GM19351 (cell line): ENCODE data around the gene MAPK8IP1.
"Not testable (repeated sequence)": the region's sequence is repeated elsewhere in the genome, so short reads cannot be mapped to it uniquely, and the experiment has no call there.

Source experiments
- ATAC-seq: cut with Tn5 transposase; IDR thresholded peaks from one replicate; pipeline ENCODE4 v1.9.1; 2021; ENCODE audit warnings: mild to moderate bottlenecking, moderate library complexity; ENCODE audit not compliant: unreplicated experiment

The MAPK8IP1 gene

DNA sequence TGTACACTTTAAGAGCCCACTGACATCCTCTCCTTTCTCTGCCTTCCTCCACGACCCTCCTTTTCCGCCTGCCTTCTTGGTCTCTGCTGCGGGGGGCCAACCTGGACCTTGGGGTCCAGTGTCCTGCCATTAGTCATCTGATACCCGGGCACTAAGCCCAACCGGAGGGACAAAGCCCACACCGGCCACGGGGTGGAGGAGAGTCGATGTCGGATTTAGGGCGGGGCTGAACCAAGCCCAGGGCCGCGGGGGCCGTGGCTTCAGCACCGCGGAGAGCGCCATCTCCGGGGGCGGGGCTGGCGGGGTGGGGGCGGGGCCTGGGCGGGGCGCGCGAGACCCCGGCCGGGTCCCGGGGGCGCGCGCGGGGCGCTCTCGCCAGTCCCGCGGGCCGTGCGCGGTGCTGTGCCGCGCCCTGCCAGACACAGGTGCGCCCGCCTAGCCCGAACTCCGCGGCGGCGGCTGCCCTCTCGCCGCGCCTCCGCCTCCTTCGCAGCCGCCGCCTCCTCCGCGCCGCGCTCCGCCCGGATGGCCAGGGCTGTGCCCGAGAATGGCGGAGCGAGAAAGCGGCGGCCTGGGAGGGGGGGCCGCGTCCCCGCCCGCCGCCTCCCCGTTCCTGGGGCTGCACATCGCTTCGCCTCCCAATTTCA is at the start of gene MAPK8IP1:
TSS of gene MAPK8IP1 (plus strand) at position 378 of the 647 bp plus-strand sequence. CDS start at position 548, 170 bp downstream.
- ATAC-seq, result peak; percentile 72

DNA sequence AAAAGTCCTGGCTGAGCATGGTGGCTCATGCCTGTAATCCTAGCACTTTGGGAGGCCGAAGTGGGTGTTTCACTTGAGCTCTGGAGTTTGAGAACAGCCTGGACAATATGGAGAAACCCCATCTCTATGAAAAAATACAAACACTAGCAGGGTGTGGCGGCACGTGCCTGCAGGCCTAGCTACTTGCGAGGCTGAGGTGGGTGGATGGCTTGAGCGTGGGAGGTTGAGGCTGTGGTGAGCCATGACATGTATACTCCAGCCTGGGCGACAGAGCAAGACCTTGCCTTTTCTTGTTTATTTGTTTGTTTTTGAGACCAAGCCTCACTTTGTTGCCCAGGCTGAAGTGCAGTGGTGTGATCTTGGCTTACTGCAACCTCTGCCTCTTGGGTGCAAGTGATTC is 46.2 kb upstream of the MAPK8IP1 start:
- ATAC-seq, result no peak

DNA sequence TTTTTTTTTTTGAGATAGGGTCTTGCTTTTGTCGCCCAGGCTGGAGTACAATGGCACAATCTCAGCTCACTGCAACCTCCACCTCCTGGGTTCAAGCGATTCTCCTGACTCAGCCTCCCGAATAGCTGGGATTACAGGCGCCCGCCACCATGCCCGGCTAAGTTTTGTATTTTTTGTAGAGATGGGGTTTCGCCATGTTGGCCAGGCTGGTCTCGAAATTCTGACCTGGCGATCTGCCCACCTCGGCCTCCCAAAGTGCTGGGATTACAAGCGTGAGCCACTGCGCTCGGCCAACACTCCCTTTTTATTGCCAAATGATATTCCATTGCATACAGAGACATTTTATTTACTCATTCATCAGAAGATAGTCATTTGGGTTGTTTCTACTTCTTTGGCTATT is 45.2 kb upstream of the MAPK8IP1 start:
- ATAC-seq, result not testable (repeated sequence)

DNA sequence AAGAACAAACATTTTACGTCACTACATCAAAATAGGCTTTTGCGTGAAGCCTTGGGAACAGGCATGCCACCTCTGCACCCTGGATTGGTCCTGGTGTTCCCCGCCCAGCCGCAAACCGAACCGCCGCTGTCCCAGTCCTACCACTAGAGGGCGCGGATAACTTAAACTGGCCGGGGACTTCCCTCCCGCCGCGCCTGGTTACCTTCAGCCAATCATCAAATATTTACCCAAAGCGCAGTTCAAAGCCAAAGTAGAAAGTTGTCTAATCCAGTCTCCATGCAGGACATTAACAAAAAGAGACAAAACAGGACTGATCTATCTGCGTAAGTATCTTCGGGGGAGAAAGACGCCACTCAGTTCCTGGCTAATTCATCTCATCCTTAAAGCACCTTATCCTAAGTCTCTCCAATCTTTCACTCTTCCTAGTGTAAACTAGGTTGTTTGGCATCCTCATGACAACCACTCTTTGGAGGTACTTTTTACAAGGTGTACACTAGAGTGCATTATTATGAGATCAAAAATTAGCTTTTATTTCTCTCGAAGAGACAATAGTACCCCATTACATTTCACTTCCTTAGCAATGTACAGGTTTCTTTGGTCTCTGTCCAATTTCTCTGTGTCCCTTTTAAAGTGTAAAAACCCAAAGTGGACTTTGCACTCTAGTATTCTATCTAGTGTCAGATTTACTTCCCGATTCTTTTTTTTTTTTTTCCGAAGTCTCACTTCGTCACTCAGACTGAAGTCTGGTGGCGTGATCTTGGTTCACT is 42.1 kb upstream of the MAPK8IP1 start:
- peak; percentile 21 for ATAC-seq

DNA sequence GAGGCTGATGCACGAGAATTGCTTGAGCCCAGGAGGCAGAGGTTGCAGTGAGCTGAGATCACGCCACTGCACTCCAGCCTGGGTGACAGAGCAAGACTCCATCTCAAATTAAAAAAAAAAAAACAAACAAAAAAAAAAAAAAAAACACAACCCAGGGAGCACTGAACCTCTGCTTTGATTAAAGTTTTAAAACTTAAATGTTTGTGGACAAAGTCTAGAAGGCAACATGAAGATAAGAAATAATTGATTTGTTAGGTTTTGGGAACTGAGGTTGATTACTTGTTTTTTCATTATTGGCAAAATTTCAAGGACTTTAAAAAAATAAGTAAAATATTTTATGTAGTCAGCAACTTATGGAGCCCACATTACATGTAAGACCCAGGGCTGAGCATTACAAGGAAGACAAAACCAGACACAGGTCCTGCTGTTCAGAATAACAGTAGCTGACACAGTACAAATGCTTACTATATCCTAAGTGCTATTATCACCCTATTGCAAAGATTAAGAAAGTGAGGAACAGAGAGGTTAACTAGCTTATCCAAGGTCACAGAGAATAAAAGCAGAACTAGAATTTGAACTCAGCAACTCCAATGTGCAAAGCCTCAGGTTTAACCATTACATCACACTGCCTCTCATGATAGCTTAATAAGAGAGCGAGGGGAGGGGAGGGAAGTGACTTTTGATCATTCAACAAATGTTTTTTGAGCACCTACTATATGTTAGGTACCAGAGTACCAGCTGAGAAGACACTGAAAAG is 40.5 kb upstream of the MAPK8IP1 start:
- no peak for ATAC-seq

DNA sequence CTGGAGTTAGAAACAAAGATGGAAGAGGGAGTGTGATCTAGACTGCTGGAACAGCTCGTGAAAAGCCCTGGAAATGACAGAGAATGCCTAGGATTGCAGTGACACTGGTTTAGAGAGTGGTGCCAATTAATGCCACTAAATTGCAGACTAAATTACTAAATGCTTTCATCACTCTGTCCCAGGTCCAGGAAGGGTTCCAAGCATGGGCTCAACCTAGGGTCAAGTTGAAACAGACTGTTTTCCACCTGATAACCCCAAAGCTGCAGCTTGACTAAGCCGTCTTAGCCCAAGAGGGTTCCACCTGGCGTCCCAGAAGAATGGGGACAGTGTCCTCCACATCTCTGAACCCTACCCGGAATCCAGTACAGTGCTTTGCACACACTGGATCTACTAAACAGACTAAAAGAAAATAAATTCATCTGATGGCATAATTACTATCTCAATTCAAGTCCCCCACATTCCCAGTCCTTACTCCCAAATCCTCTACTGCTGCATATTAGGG is 39.2 kb upstream of the MAPK8IP1 start:
- no peak for ATAC-seq

DNA sequence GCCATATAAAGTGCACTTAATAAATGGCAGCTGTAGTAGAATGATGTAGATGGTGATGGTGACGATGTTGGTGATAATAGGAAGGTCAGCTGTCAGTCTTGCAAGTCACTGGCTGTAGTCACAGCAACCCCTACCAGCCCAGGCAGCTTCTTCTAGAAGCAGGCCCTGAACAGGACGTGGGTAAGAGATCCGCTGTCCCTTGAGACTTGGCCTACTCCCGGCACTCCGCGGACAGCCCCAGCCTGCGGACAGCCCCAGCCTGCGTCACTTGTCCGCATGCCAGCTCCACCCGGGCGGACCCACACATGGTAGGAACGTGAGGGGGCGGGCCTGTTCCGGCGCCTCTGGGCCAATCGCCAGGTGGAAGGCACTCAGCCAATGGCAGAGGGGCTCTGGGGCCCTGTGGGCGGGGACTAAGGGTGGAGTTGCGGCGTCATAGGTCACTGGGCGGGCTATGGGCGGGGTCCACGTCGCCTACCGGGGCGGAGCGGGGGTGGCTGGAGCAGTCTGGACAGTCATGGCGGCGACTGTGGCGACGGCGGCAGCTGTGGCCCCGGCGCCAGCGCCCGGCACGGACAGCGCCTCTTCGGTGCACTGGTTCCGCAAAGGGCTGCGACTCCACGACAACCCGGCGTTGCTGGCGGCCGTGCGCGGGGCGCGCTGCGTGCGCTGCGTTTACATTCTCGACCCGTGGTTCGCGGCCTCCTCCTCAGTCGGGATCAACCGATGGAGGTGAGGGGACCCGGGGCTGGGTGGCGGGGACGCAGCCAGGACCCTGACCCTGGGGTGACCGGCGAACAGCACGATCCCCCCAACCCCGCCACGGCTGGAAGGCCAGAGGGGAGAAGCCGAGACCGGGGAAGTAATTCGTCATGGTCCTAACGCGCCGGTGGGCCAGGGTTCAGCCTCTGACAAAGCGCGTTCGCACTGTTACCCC is 38.2 kb upstream of the MAPK8IP1 start, which contains the start of gene CRY2:
TSS of gene CRY2 (plus strand) at position 502 of the 937 bp plus-strand sequence. CDS start at position 518, 16 bp downstream.
- ATAC-seq, result peak; percentile 87

DNA sequence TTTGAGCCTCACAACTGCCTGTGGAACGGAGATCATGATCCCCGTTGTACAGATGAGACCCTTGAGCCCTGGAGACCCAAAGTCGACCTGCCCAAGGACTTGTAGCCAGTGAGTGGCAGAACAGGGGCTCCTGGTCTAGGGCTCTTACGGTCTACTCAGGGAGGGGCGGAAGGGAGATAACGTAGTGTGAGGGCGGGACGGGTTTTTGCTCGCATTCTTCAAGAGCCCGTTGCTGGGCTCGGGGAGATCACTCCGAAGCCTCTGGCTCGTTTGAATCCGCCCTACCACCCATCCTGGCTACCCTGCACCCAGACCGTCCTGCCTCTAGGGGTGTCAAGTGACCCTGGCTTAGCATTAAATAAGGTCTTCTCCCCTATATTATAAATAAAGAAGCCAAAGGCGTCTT is 37.5 kb upstream of the MAPK8IP1 start:
- ATAC-seq, result peak; percentile 21

DNA sequence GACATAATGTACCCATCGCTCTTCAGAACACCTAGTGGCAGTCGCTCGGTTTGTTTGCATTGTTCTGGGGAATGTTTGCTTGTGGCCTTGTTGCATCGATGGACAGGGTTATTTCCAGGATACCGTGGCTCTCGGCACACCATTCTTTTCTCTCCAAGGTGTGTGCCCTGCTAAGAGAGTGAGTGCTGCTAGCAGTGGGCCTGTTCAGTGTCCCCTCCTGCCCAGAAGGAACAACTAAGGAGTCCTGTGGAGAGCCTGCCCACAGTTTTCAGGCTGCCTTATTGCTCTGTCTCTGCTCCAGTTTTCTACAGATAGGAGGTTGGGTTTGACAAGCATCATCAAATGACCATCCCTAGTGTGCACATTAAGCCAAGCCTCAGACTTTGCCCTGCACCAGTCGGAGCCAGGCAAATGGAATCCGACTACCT is 36.8 kb upstream of the MAPK8IP1 start:
- no peak for ATAC-seq

DNA sequence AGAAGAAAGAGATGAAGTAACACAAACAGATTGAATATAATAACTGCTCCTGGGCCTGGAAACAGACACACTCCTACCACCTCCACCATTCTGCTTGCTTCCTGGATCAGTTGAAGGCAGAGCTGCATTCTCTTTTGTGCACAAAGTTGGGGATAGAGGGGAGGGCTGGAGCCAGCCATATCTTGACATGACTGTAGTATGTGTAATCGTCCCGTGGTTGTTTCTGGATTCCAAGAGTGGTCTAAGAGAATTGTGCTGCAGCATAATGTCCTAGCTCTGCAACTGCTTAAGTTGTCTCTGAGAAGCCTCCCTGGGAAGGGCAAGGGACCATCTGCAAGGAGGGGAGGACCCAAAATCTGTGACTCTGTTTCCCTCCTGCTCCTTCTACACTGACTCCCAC is 35.0 kb upstream of the MAPK8IP1 start:
- ATAC-seq, result no peak

DNA sequence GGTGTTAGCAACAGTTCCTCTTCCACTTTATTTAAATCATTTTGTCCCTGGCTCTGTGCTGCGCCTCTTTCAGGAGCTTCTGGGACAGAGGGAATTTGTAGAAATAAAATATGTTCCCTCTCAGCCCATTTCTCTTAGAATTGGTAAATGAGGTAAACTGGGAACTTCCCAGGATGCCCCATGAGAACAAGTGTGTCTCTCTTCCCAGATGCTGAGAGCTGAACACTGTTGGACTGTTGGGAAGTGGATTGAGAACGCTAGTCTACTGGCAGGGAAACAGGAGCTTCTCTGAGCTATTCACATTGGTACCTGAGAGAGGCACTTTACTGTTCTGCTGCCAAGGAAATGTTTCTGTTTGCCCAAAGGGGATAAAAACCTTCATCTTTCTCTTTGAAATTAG is 34.2 kb upstream of the MAPK8IP1 start:
- ATAC-seq, result no peak

DNA sequence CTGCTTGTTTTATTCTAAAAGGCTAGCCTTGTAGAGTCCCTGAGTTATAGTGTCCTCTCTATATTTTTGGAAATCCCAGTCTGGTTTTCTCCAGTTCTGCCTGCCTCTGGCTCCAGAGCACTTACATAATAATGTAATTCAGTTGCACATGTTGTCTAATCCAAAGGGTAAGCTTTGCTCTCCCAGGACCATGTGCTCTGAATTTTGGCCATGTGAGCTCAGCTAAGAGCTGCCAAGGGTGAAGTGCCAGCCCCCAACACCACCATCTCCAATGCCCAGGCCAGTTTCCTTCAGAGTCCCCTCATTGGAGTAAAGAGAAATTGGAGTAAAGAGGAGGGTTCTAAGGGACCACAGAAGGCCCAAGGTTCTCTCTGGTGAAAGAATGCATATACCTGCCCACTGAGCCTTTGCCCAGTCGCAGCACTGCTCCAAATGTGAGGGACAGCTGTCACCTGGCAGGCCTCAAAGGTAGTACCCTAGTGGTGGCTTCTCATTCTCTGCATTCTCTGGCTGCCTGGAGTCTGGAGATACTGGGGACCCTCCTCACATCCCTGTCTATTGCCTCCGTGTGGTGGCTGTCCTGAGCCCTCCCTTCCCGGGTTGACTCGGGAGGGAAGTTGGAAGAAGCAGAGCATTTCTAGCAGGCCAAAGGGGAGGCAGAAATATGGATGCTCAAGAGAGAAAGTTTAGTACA is 33.3 kb upstream of the MAPK8IP1 start:
- peak; percentile 18 for ATAC-seq

DNA sequence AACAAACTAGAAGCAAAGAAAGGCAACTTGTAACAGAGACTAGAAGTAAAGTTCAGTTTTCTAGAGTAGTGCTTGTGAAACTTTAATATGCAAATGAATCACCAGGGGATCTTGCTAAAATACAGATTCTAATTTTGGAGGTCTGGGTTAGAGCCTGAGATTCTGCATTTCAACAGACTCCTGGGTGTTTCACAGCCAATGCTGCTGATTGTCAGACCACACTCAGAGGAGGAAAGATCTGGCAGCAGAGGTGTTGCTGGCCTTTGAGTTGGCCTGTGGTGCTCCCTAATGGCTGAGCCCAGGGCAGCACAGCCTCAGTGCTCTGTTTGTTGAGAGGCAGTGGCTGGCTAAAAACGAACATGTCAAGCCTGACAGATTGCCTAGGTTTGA is 32.7 kb upstream of the MAPK8IP1 start:
- peak; percentile 66 for ATAC-seq

DNA sequence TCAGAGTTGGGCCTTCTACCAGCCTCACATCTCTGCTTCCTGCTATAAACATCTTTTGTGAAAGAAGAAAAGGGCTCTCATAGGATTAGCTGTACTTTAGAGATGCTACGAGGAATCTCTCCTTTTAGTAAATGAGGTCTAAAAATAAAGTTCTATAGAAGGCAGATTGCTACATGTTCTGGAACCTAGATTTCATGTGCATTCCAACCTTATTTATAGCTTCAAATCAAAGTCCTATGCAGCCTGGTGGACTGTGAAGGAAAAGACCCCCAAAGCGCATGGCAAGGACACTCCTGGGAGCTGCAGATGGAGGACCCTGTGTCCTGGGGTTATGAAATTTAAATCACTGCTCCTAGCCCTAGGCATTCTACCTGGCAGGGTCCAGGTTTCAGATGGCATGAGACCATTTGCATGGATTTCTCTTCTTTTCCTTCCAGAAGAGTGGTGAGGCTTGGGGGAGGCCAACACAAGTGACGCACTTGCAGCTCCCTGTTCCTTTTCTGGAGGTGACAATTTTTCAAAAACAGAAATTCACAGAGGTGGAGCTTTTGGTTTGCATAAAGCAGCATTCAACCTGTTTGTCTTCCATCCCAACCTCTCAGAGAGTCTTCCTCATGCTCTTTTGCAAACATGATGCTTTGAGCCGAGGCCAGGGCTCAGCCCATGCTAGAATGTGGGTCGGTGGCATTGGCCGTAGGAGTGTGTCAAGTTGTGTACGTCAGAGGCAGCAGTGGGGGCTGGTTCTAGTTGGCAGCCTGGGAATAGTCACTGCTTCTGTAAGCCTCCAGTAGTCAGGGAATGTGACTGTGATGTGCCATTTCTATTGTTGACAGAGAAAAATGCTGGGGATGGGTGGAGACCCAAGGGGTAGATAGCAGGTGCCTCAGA is 31.9 kb upstream of the MAPK8IP1 start:
- ATAC-seq, result no peak

DNA sequence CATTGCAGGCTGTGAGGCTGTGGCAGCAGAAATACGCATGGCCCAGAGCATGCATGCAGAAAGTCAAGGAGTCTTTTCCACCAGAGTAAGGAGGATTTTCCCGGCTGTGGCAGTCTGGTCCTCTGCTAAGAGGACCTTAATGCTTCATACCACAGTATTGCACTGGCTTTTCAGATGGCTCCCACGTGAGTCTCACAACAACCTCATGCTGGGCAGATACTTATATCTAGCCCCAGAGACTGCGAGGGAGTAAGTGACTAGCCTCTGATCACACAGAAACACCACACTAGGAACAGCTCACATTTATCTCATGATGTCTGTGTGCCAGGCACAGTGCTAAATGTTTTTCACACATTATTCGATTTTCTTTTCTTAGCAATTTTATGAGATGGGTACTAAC is 30.1 kb upstream of the MAPK8IP1 start:
- no peak for ATAC-seq

DNA sequence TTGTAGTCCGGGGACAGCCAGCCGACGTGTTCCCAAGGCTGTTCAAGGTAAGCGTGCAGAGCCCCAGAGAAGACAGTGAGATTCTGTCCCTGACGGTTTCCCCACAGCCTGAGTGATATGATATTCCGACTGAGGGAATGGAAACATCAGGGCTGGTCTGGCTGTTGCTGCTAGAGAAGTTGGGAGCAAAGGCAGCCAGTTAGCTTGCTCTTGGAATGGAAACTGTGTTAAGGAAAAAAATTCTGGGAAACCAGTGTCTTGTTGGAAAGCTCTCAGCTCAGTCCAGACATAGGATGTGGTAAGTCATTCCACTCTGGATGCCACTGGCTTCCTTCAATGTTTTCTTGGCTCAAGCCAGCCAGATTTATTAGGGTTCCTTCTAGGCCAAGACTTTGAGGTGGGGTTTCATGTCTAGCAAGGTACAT is 29.4 kb upstream of the MAPK8IP1 start:
- no peak for ATAC-seq

DNA sequence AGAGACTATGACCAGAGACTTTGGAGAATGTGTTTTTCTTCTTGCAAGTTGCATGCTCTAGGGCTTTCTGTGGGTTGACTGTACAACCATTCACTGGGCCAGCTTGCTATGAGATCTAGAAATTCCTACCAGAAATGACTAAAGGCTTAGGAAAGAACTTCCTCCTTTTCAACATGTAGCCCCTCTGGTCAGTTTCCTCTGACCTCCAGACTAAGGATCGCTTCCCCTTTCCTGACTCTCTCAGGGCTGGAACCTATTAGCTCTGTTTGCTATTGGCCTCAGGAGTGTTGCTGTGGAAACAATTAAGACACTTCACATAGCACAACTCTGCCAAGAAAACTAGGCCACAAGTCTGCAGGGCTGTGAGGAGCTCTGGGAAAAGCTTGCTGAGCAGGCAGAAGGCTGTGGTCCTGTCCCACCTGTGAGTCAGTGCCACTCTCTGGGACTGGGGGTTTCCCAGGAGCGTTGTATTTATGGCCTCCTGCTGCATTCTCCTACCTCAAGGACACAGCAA is 27.4 kb upstream of the MAPK8IP1 start:
- no peak for ATAC-seq

DNA sequence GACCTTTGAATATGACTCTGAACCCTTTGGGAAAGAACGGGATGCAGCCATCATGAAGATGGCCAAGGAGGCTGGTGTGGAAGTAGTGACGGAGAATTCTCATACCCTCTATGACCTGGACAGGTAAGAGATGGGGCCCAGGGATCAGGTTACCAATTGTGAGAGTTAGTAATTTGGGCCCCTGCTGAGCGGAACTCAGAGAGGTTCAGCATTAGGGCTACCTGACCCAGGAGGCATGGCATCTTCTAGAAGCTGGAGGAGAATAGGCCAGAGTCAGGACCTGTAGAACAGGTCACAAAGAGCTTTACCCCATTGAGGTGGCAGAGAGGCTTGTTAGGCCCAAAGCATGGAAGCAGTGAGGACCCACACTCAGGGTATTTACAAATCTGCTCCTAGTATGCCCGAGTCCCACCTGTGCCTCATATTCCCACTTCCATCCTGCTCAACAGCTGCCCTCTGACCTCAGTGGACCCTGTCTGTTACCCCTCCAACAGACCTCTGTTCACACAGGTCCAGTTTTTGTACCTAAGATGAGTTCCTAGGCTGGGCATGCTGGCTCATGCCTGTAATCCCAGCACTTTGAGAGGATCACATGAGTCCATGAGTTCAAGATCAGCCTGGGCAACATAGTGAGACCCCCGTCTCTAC is 26.6 kb upstream of the MAPK8IP1 start:
- ATAC-seq, result no peak
